DMS153 treated with DMSO at 0.1 percent for 48 hours (cell line): ENCODE measurements around the gene ATG3.
"Not testable (repeated sequence)": the region's sequence is repeated elsewhere in the genome, so short reads cannot be mapped to it uniquely, and the experiment has no call there.

Experiments used
- DNase-seq: peaks from one replicate; lab custom pipeline; 2025; ENCODE audit not compliant: unreplicated experiment; lab: John Stamatoyannopoulos, UW

Gene ATG3

DNA sequence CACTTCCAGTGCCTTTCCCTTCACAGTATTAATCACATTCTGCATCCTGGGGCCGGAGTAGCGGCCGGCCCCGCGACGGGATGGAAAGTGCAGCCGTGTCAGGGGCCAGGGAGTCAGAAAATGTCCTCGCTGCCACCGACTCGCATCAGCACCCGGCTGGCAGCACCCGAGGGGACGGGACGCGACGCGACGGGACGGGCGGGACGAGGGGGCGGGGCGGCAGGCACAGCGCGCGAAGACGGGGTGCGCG is 353 bp downstream of the ATG3 start:
- DNase-seq = peak; percentile 62

DNA sequence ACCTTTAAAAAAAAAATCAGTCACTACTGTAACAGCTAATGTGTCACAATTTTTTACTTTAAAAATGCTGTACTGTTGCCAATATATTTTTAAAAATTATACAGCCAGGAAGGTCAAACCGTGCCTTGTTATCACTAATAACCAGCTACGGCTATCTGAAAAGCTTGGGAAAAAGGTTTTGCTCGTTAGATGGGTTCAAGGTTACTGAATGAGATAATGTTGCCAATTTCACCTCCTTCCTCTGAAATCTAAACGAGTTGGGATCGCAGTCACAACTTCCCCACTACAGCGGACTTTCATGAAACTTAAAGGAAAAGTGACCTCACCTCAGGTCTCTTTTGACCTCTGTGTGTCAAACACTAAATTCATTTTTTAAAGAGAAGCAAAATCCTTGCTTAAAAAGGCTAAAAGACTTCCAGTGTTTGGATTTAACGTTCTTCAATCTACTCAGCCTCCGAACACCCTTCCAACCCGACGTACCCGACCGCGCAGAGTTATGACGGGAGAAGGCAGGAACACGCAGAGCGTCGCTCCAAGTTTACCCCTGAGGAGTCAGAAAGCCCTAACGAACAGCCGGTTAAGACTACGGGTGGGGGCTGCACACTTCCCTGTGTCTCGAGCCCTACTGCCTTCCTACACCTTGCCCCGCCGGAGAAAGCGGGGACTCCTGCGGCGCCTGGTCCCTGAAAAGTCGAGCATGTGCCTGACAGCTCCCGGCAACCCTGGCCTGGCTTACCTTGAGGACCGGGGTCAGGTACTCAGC is 860 bp downstream of the ATG3 start:
- DNase-seq = peak; percentile 27

DNA sequence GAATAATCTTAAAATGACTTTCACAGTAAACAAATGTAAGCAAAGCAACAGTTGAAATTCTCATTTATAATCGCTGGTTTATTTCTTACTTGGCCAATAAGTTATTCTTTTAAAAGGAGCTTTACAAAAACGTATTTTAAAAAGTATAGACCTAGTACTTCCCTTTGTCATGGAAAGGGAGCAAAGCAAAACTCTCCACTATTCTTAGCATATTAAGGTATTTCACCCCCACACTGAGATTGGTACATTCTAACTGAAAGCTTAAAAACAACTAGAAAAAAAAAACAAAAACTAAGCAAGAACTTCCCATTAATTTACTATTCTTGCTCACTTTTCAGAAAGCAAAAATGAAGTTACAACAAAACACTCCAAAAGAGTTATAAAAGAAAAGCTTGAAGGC is 1.5 kb downstream of the ATG3 start:
- no peak for DNase-seq

DNA sequence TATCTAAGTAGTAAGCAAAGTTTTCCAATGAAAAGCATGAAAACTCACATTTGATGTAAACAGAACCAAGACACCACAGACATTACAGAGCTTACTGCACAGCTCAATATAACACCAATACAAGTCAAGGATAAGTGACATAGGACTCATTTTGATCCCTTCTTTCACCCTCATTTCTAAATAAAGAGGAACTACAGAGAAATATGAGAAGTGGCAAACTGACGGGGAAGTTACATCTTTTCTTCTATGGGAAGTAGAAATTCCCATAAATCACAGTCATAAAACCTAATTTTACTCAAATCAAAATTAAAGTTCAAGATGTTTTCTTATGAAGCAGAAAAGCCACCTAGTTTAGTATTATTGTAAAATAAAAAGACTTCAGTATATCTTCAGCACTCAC is 3.8 kb downstream of the ATG3 start:
- DNase-seq = no peak

DNA sequence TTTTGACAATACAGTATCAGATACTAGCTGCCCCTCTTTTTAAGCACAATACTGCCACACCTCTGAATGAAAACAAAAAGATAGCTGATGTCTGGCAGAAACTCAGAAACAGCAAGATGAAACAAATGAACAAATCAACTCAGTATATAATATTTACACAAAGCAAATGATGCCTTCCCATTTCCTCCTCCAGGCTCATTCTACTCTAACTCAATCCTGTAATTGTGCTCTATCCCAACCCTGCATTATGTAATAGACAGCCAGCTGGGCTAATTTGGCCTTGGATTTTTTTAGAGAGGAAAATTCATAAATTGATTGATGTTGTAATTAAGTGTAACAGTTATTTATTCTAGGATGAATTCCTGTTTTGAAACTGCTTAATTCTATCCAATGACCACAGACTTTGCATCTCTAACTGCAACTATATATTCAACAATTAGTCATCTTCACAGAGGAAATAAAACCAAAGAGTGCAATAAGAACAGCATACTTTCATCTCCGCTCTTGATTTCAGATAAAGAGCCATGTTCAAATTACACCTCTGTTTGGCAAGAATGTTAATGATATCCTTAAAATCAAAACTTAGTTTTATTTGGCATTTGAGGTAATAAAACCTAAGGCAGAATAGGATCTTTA is 6.1 kb downstream of the ATG3 start:
- DNase-seq = peak; percentile 14

DNA sequence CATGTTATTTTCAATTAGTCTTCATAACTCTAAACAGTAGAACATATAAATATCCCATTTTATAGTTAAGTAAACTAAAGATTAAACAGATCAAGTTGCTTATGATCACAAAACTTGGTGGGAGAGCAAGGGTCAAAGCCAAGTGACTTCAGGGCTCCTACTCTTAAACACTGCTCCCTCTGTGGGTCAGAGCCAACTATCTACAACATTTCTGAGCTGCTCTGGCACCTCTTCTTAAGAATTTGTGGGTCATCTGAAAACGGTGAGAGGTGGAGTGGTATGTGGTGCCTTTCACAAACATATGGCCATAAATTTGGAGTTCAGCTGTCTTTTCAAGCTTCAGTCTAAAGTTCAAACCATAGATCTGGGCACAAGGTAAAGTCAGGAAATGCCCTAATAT is 10.9 kb downstream of the ATG3 start:
- DNase-seq = no peak

DNA sequence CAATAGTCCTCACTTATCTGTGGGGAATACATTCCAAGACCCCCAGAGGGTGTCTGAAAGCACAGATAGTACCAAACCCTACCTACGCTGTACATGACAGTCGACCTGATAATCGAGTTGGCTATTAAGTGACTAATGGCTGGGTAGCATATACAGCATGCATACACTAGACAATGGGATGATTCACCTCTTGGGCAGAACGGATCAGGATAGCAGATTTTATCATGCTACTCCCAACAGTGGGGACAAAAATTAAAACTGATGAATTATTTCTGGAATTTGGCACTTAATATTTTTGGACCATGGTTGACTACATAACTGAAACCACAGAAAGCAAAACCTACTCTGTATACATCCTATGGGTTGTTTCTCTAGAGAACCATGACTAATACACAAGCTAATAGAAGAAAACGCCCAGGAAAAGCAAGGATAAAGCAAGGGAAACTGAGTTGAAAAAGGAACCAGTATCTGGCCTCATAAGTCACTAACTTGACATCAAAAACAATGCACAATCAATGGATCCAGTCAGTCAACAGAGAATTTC is 15.5 kb downstream of the ATG3 start:
- DNase-seq = no peak

DNA sequence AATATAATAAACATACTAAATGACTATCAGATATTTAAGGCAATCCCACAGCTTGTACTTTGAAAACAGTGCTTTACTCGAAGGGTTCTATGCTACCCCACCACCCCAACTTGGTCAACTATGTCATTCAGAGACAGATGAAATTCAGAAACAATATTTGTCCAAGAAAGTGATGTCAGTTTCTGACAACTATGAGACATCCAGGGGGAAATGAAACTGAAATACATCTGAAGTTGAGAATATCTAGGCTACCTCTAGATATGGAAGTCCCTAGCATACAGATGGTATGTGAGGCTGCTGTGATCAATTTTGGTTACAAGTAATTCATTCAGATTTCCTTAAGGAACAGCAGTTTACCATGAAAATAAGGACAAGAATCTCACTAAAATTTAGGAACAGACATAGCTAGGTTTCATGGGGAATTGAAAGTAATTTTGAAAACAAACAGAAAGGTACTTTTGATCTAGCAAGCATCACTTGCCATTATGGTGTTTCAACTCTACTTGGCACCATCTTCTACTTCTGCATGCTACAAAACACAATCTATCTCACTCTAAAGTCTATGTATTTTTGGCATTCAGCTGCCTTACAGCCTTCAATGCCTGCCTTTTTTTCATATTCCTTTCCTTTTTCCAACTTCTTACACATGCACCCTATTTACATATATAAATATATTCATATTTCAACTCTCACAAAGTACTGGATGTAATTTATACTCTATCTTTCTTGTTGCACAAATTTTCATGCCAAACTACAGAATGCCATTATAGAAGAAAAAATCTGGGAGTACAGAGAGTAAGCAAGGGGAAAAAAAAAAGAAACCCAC is 21.7 kb downstream of the ATG3 start:
- DNase-seq = no peak

DNA sequence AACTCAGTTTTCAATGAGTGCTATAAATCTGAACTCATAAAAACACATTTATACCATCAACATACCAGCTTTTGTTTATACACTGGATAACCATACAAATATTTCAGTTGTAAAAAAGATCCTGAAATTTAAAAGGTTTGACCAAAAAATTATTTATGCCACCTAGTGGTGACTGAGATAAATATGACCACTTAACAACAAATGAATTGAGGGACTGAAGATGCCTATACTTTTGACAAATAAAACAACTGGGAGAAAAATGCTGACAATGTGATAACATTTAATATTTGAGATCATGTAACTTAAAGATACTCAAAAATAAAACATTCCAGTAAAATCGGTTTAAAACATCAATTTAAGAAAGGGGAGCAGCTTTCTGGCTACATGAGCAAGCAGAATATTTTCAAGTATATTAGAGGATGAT is 30.4 kb downstream of the ATG3 start:
- DNase-seq = peak; percentile 21

DNA sequence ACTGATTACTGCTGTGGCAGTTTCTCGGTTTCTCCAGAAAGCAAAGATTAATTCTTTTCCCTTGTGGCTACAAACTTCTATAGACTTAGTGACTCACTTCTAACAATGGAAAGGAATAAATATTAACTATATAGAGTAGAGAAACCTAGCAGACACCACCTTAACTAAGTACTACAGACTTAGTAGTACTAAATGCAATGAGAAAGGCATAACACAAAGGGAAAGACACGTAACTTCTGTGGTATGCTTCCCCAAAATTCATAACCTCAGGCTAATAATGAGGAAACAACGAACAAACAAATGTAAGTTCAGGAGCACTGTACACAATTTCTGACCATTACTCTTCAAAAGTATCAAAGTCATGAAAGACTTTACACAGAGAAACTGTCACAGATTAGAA is 31.2 kb downstream of the ATG3 start:
- no peak for DNase-seq

DNA sequence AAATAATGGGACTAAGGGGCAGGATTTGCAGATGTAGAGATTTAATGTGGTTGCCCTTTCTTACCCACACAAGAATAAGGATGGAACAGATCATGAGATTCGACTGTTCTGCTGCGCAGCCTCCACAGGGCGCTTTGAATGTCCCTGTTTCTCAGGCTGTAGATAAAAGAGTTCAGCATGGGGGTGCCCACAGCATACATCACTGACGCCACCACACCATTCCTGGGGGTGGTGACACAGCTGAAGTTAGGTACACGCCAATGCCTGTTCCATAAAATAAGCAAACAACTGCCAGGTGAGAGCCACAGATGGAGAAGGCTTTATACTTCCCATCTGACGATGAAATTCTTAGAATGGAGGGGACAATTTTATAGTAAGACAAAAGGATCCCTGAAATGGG is 37.6 kb downstream of the ATG3 start:
- DNase-seq = not testable (repeated sequence)

DNA sequence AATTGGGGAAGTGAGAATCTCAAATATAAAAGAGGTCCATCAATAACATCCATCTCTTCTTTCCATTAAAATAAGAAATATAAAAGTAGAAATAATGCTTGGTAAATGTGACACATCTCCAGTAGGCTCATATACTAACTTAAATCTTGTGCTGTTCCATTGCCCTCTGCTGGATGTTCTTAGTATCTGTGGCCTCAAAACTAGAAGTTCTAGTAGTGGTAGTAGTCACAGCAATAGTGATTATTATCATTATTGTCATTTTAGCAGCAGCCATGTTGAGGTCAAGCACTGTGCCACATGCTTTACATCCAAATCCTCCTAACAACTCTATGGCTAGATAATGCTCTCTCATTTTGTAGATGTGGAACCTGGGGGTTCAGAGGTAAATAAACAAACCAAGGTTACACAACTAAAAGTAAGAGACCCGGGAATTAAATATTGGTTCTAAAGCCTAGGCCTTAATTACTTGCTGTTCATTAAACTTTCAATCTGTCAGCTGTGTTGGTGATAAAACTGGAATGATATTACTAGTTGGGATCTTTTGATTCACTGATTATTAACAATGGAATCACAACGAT is 42.2 kb downstream of the ATG3 start:
- peak; percentile 43 for DNase-seq

DNA sequence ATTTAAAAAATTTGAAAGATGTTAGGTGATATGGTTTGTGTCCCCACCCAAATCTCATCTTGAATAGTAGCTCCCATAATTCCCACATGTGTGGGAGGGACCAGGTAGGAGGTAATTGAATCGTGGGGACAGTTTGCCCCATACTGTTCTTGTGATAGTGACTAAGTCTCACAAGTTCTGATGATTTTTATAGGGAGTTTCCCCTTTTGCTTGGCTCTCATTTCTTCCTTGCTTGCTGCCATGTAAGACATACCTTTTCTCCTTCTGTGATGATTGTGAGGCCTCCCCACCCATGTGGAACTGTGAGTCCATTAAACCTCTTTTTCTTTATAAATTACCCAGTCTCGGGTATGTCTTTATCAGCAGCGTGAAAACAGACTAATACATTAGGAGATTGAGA is 42.8 kb downstream of the ATG3 start:
- not testable (repeated sequence) for DNase-seq

DNA sequence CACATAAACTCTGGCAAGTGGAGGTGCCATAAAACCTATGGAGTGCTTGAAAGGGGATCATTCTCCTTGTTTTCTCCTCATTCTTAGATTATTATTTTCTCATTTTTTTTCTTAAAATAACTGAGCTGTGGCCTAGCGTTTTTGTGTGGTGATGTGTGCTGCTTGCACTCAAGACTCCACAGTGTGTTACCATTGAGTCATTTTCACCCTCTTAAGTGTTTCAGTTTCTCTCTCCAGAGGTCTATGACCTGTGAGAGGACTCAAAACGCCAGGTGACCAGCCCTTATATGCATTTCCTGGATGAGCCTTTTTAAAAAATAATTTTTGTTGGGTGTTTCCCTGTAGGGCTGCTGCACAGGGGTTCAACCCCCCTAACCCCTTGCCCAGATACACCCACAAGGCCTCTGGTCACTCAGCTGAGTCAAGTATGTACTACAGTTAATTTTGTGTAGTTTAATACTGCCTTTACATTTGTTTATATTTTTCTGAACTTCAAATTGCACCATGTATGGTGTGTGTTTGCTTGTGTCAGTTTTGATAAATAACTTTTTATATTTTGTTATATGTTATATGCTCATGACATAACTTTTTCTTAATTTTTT is 47.1 kb downstream of the ATG3 start:
- no peak for DNase-seq

DNA sequence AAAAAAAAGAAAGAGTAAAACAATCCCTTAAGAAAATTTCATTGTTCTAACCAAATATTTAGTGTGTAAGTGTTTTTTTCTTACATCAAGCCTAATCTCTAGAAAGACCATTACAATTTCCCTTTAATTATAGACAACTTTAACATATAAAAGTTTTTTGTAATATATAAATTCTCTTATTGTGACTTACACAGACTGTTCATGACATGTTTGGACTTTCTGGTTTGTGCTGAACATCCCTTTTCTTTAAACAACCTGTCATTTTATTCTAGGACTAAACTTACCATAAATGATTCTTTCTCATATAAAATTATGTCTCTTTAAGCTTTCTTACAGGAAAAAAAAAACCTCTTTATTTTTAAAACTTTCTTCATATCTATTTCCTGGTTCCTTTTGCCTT is 49.4 kb downstream of the ATG3 start:
- no peak for DNase-seq

DNA sequence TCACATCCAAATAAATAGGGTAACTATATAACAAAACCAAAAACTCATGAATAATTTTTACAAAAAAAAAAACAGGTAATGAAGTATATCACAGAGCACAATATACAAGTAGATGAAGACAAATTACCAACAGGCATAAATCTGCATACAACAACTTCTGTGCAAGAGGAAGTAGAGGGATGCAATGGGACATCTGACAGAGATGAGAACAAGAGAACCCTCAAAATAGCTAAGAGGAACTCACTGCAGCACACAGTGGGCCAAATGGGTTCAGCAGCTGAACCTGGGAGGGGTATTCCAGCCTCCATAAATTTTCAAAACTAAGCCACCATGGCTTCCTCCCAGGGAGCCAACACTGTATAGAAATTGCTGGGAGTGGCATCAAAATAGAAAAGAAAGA is 52.9 kb downstream of the ATG3 start:
- no peak for DNase-seq

DNA sequence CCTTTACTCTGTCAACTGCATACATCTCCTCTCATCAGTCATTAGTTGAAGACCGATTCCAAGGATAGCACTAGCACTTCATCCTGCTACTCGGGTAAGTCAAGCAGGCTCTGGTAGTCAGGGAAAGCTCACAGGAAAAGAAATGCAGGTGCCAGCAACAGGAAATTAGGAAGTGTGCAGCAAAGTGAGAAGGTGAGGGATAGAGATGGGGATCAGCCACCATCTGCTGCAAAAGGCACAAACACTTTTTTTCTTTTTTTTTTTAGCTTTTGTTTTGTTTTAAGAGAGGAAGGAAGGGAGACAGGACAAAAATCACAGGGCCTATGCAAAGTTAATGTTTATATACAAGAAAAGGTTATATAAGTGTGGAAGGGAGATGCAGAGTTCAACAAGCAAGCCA is 53.5 kb downstream of the ATG3 start:
- no peak for DNase-seq

DNA sequence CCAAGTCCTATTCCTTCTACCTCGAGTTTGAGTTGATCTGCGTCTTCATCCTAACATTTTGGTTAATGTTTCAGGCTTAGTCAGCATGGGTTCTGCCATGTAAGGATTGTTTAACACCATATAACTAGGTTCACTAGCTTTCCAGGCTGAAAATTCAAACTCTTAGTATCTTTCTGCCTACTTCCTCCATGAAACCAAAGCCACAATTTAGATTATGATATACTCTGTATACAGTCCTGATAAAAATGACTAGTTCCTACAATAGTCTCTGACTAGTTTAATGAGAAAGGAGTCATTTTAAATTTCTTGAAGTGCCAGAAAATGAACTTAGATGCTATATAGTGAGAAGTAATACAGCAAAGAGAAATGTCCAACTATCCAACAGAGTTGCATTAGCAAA is 55.9 kb downstream of the ATG3 start:
- no peak for DNase-seq

DNA sequence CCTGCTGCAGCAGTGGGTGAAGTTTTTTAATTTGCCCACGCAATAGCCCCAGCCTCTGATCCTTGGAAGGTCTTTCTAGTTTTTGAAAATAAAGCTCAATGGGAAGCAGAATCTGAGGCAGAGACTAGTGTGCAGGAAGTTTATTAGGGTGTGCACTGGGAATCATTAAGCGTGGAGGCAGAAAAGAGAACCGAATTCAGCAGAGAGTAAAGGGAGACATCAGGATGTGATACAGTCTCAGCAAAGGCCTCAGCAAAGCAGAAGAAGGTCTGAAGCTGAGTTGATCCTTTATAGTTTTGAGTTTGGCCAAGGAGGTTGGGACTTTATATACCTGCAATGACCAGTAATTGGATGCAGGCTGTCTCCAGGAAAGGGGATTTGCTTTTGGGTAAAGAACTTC is 57.6 kb downstream of the ATG3 start:
- no peak for DNase-seq

DNA sequence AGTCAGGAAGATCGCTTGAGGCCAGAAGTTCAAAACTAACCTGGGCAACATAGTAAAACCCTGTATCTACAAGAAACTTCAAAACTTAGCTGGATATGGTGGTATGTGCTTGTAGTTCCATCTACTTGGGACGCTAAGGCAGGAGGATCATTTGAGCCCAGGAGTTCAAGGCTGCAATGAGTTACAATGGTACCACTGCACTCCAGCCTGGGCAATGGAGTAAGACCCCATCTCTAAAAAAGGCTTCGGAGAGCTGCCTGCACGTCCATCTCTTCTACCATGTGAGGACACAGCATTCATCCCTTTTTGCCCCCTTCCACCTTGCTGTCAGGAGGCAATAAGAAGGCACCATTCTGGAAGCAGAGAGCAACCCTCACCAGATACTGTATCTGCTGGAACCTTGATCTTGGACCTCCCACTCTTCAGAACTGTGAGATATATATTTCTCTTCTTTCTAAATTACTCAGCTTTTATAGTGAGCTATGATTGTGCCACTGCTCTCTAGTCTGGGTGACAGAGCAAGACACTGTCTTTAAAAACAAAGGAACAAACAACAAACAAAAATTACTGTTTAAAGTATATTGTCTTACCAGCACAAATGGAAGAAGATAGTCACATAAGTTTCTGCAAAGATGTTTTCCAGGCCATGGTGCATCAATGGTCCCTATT is 58.3 kb downstream of the ATG3 start:
- no peak for DNase-seq

DNA sequence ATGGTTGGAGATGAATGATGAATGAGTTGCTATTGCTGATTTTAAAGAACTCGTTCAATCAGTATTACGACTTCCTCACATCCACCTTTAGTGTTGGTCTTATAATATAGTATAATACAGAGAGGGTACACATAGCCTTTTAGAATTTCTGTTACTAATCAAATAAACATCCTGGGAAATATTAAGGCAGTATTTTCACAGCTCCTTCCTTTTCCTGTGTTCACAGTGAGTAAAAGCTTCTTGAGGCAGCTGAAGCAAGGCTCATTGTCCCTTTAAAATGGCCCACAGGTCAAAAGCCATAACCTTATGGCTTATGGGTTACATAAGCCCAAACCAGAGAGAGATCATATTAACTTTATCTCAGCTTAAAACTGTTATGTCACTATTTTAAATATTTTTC is 61.1 kb downstream of the ATG3 start:
- DNase-seq = no peak
